GM10266 (cell line): ENCODE results near the gene MOG.
A peak's percentile ranks its signal among the peaks of the same experiment; 100 is the strongest.

Experiments used
- DNase-seq: peaks from one replicate; pipeline ENCODE4 v3.0.0; 2012; ENCODE audit errors: extremely low spot score
- CTCF ChIP-seq: IDR thresholded peaks from 2 replicates; pipeline ENCODE4 v1.5.1; 2012; ENCODE audit warnings: mild to moderate bottlenecking, low read depth; ENCODE audit not compliant: control insufficient read depth, insufficient read depth; ENCODE audit errors: missing control alignments

MOG gene

GRCh38 chr6:29630315-29630714, 26.6 kb upstream of the MOG start:
- TF ChIP-seq CTCF: no peak
- DNase-seq: no peak

- no peak for DNase-seq
- TF ChIP-seq CTCF: no peak
Measured at GRCh38 chr6:29631209-29631810, 25.6 kb upstream of the MOG start.

- no peak for TF ChIP-seq CTCF
- peak; percentile 72 for DNase-seq
Measured at GRCh38 chr6:29631860-29632731, 24.8 kb upstream of the MOG start.

- peak; percentile 96 for DNase-seq
- no peak for TF ChIP-seq CTCF
Measured at GRCh38 chr6:29632789-29633533, 23.9 kb upstream of the MOG start, which contains the start of gene GABBR1. GABBR1 (minus strand) TSS chr6:29633183; CDS start chr6:29632385, 798 bp downstream.

GRCh38 chr6:29633534-29633905, 23.4 kb upstream of the MOG start:
- no peak for TF ChIP-seq CTCF
- no peak for DNase-seq

- DNase-seq: no peak
- TF ChIP-seq CTCF: no peak
Measured at GRCh38 chr6:29637247-29637646, 19.6 kb upstream of the MOG start.
